Trophoblast cell (in vitro differentiated cells and primary cell): ENCODE data around the gene ZFAND4.
A peak's percentile ranks its signal among the peaks of the same experiment; 100 is the strongest.

Experiments
- DNase-seq, 2 donors: peaks; one replicate each; pipeline ENCODE4 v3.0.0-alpha.2; 2016
- H2AFZ ChIP-seq: 2 replicates; pipeline ENCODE4 v1.6.1; 2013; ENCODE audit warnings: low read length, moderate library complexity, mild to moderate bottlenecking; ENCODE audit not compliant: insufficient read depth, poor library complexity
- H2AK5ac ChIP-seq: 2 replicates; pipeline ENCODE4 v1.6.1; 2013; ENCODE audit warnings: mild to moderate bottlenecking, low read length
- H2BK120ac ChIP-seq: 2 replicates; pipeline ENCODE4 v1.6.1; 2013; ENCODE audit warnings: low read length, mild to moderate bottlenecking, moderate library complexity; ENCODE audit not compliant: insufficient read depth, poor library complexity
- H2BK12ac ChIP-seq: 2 replicates; pipeline ENCODE4 v1.6.1; 2013; ENCODE audit warnings: mild to moderate bottlenecking, low read length, moderate library complexity
- H2BK5ac ChIP-seq: 2 replicates; pipeline ENCODE4 v1.6.1; 2013; ENCODE audit warnings: low read length, low read depth, moderate library complexity, mild to moderate bottlenecking; ENCODE audit not compliant: poor library complexity
- H3K14ac ChIP-seq: 2 replicates; pipeline ENCODE4 v1.6.1; 2013; ENCODE audit warnings: mild to moderate bottlenecking, low read length
- H3K18ac ChIP-seq: 2 replicates; pipeline ENCODE4 v1.6.1; 2013; ENCODE audit warnings: mild to moderate bottlenecking, low read length
- H3K23ac ChIP-seq: 2 replicates; pipeline ENCODE4 v1.6.1; 2013; ENCODE audit warnings: low read length
- H3K27ac ChIP-seq: 2 replicates; pipeline ENCODE4 v1.5.1; 2013; ENCODE audit warnings: low read depth, mild to moderate bottlenecking, inconsistent platforms, low read length, moderate library complexity
- H3K27me3 ChIP-seq: 2 replicates; pipeline ENCODE4 v1.6.1; 2013; ENCODE audit warnings: inconsistent platforms, mild to moderate bottlenecking, low read length, moderate library complexity; ENCODE audit not compliant: insufficient read depth
- H3K36me3 ChIP-seq, 2 experiments: 1 replicate in 1 of 2; 2 replicates in 1 of 2; pipeline ENCODE4 v1.6.1; 2013; ENCODE audit warnings: low read length in 2 of 2, mild to moderate bottlenecking in 2 of 2, moderate library complexity in 1 of 2; ENCODE audit not compliant: insufficient read depth in 2 of 2, control insufficient read depth in 1 of 2
- H3K4ac ChIP-seq: 2 replicates; pipeline ENCODE4 v1.6.1; 2013; ENCODE audit warnings: low read depth, mild to moderate bottlenecking, low read length, moderate library complexity
- H3K4me1 ChIP-seq, 2 experiments: 1 replicate in 1 of 2; 2 replicates in 1 of 2; pipeline ENCODE4 v1.6.1; 2013; ENCODE audit warnings: low read length in 2 of 2, mild to moderate bottlenecking in 2 of 2, moderate library complexity in 1 of 2; ENCODE audit not compliant: insufficient read depth in 2 of 2, control insufficient read depth in 1 of 2
- H3K4me2 ChIP-seq: 2 replicates; pipeline ENCODE4 v1.6.1; 2013; ENCODE audit warnings: inconsistent platforms, mild to moderate bottlenecking, low read length, moderate library complexity
- H3K4me3 ChIP-seq: 2 replicates; pipeline ENCODE4 v1.5.1; 2013; ENCODE audit warnings: mild to moderate bottlenecking, low read depth, low read length, inconsistent platforms
- H3K79me1 ChIP-seq: one replicate; pipeline ENCODE4 v1.6.1; 2013; ENCODE audit warnings: low read length
- H3K79me2 ChIP-seq: 2 replicates; pipeline ENCODE4 v1.6.1; 2013; ENCODE audit warnings: low read length, mild to moderate bottlenecking; ENCODE audit not compliant: control insufficient read depth, insufficient read depth, poor library complexity
- H3K9ac ChIP-seq: 2 replicates; pipeline ENCODE4 v1.6.1; 2013; ENCODE audit warnings: mild to moderate bottlenecking, low read length
- H3K9me3 ChIP-seq: 2 replicates; pipeline ENCODE4 v1.6.1; 2013; ENCODE audit warnings: low read depth, mild to moderate bottlenecking, control low read depth, inconsistent platforms, low read length; ENCODE audit not compliant: insufficient read depth
- H4K12ac ChIP-seq: 2 replicates; pipeline ENCODE4 v1.6.1; 2013; ENCODE audit warnings: low read depth, mild to moderate bottlenecking, low read length, moderate library complexity
- H4K8ac ChIP-seq: 2 replicates; pipeline ENCODE4 v1.6.1; 2013; ENCODE audit warnings: low read depth, mild to moderate bottlenecking, low read length, moderate library complexity
- H4K91ac ChIP-seq: one replicate; pipeline ENCODE4 v1.6.1; 2013; ENCODE audit warnings: low read depth, mild to moderate bottlenecking, low read length, moderate library complexity
- WGBS: extraction: QIAGEN DNeasy Blood & Tissue Kit; methylation state at CpG from one replicate; pipeline ENCODE4 v1.1.7; 2013; ENCODE audit warnings: missing lambda C conversion rate; ENCODE audit not compliant: insufficient read length, insufficient coverage; ENCODE audit errors: extremely low coverage; 5-methylcytosine and 5-hydroxymethylcytosine counted together

Gene ZFAND4

DNA sequence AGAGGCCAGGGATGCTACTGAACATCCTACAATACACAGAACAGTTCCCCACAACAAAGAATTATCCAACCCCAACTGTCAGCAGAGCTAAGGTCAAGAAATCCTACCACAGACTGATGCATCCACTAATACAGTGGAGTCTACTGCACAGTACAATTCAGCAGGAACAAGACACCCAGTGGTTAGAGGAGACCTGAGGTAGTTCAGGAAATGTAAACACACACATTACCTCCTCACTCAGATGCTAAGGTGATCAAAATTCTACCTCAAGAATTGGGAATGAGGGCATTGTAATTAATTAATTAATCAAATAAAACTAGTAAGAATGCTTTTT lies 91.4 kb downstream of the ZFAND4 start:
- H3K27me3 ChIP-seq, result no peaks in the 10 kb centered on the region
- no peaks in the 10 kb centered on the region for H3K79me1 ChIP-seq
- H2BK5ac ChIP-seq, result no peak overlapping the region
- no peaks in the 10 kb centered on the region for H3K9me3 ChIP-seq
- no peak overlapping the region for H3K4me3 ChIP-seq
- H2BK120ac ChIP-seq, result no peak overlapping the region
- no peaks in the 10 kb centered on the region for H3K36me3 ChIP-seq
- no peak overlapping the region for H4K91ac ChIP-seq
- no peaks in the 10 kb centered on the region for H3K79me2 ChIP-seq
- H3K9ac ChIP-seq, result no peak overlapping the region
- H3K14ac ChIP-seq, result no peak overlapping the region
- H2AK5ac ChIP-seq, result no peak overlapping the region
- no peak overlapping the region for H3K18ac ChIP-seq
- H3K4me2 ChIP-seq, result no peak overlapping the region
- no peak overlapping the region for H3K27ac ChIP-seq
- H4K8ac ChIP-seq, result no peak overlapping the region
- H4K12ac ChIP-seq, result no peak overlapping the region
- no peaks in the 10 kb centered on the region for H3K4me1 ChIP-seq
- no peak overlapping the region for H2BK12ac ChIP-seq
- no peak overlapping the region for H3K4ac ChIP-seq
- no peak overlapping the region for H3K23ac ChIP-seq
- no peak overlapping the region for H2AFZ ChIP-seq
- no peak for DNase-seq

DNA sequence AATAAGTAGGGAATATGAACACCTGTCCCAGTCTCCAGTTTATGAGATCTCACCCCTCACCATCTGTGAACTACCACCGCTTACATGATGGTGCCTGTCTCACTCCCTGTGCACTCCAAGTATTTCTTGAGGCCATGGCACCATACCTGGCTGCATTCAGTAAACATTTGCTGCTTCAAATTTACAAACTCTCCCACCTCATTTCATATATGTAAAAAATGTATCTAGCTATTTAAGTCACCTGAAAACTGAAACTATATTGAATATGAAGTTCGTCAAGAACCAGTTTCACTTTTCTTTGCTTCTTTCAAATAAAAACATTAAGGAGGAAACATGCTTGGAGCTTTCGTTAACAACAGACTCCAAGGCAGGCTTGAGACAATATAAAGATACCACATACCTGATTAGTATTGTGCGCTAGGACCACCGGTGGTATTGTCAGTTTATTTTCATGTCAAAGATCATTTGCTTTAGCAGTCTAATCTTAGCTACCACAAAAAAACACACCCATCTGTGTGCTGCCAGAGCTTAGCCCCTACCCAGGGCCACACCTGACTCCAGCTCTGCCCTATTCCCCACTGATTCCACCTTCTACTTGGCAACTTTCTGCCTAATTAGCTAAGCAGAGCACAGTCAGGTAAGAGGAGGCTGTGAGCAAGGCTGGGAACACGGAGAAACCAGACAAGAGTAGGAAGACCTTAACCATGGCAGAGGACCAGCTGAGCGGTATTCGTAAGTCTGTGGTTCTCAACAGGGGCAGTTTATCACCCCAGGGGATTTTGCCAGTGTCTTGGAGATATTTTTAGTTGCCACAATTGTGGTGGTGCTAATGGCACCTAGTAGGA lies 92.0 kb downstream of the ZFAND4 start:
- Histone ChIP-seq H3K9me3 (no peaks in the 10 kb centered on the region), H3K4me3 (no peak overlapping the region), H3K79me1 (no peaks in the 10 kb centered on the region), H4K91ac (no peak overlapping the region), H3K23ac (no peak overlapping the region), H3K27me3 (no peaks in the 10 kb centered on the region), H4K8ac (no peak overlapping the region), H3K4ac (no peak overlapping the region), H2BK120ac (no peak overlapping the region), H3K9ac (no peak overlapping the region), H3K18ac (no peak overlapping the region), H3K27ac (no peak overlapping the region), H2AK5ac (no peak overlapping the region), H3K36me3 (no peaks in the 10 kb centered on the region), H4K12ac (no peak overlapping the region), H2BK5ac (no peak overlapping the region), H3K4me1 (no peaks in the 10 kb centered on the region), H2AFZ (no peak overlapping the region), H2BK12ac (no peak overlapping the region), H3K14ac (no peak overlapping the region), H3K4me2 (no peak overlapping the region), H3K79me2 (no peaks in the 10 kb centered on the region)
- no CpG with 5 or more reads among the region's 8 CpGs for WGBS
- peak in 1 of 2 donors; percentile 11 for DNase-seq

GRCh38 chr10:45578384-45578971 lies 94.1 kb downstream of the ZFAND4 start:
- Histone ChIP-seq H3K9me3 (no peaks in the 10 kb centered on the region), H2BK12ac (no peak overlapping the region), H3K79me1 (no peaks in the 10 kb centered on the region), H3K4ac (no peak overlapping the region), H2AFZ (no peak overlapping the region), H4K8ac (no peak overlapping the region), H2AK5ac (no peak overlapping the region), H3K4me2 (no peak overlapping the region), H3K14ac (no peak overlapping the region), H3K27ac (no peak overlapping the region), H3K27me3 (no peaks in the 10 kb centered on the region), H2BK120ac (no peak overlapping the region), H3K4me3 (no peak overlapping the region), H3K18ac (no peak overlapping the region), H4K12ac (no peak overlapping the region), H3K23ac (no peak overlapping the region), H2BK5ac (no peak overlapping the region), H3K79me2 (no peaks in the 10 kb centered on the region), H3K4me1 (no peaks in the 10 kb centered on the region), H3K9ac (no peak overlapping the region), H4K91ac (no peak overlapping the region), H3K36me3 (no peaks in the 10 kb centered on the region)
- no CpG with 5 or more reads among the region's 2 CpGs for WGBS
- DNase-seq, result no peak

GRCh38 chr10:45575966-45576597 lies 96.5 kb downstream of the ZFAND4 start:
- Histone ChIP-seq H3K9me3 (no peaks in the 10 kb centered on the region), H3K79me1 (no peaks in the 10 kb centered on the region), H4K12ac (no peak overlapping the region), H4K91ac (no peak overlapping the region), H3K27ac (no peak overlapping the region), H3K4me3 (no peak overlapping the region), H3K36me3 (no peaks in the 10 kb centered on the region), H3K27me3 (no peaks in the 10 kb centered on the region), H2BK5ac (no peak overlapping the region), H2BK12ac (no peak overlapping the region), H3K4me2 (no peak overlapping the region), H3K4ac (no peak overlapping the region), H3K18ac (no peak overlapping the region), H4K8ac (no peak overlapping the region), H3K14ac (no peak overlapping the region), H3K79me2 (no peaks in the 10 kb centered on the region), H3K23ac (no peak overlapping the region), H2AK5ac (no peak overlapping the region), H3K4me1 (no peaks in the 10 kb centered on the region), H2BK120ac (no peak overlapping the region), H2AFZ (no peak overlapping the region), H3K9ac (no peak overlapping the region)
- no CpG with 5 or more reads among the region's 3 CpGs for WGBS
- DNase-seq, result no peak
